ENCODE data around the gene FAM227B.

DNA sequence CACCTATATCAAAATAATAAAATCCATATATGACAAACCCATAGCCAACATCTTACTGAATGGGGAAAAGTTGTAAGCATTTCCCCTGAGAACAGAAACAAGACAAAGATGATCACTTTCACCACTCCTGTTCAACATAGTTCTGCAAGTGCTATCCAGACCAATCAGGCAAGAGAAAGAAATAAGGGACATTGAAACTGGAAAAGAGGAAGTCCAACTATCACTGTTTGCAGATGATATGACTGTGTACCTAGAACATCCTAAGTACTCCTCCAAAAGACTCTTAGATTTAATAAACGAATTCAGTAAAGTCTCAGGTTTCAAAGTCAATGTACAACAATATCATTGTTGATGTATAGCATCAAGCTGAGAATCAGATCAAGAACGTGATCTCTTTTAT is 233.1 kb downstream of the FAM227B start:
- TF ChIP-seq, protein P1, sequence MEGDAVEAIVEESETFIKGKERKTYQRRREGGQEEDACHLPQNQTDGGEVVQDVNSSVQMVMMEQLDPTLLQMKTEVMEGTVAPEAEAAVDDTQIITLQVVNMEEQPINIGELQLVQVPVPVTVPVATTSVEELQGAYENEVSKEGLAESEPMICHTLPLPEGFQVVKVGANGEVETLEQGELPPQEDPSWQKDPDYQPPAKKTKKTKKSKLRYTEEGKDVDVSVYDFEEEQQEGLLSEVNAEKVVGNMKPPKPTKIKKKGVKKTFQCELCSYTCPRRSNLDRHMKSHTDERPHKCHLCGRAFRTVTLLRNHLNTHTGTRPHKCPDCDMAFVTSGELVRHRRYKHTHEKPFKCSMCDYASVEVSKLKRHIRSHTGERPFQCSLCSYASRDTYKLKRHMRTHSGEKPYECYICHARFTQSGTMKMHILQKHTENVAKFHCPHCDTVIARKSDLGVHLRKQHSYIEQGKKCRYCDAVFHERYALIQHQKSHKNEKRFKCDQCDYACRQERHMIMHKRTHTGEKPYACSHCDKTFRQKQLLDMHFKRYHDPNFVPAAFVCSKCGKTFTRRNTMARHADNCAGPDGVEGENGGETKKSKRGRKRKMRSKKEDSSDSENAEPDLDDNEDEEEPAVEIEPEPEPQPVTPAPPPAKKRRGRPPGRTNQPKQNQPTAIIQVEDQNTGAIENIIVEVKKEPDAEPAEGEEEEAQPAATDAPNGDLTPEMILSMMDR (IDR thresholded peaks at IDR 0.05) = no peak
- TF ChIP-seq POLR2A (IDR thresholded peaks at IDR 0.05) (no peak), EP300 (IDR thresholded peaks at IDR 0.05) (no peak)
